ENCODE data around the gene SLC2A1.

Gene SLC2A1

DNA sequence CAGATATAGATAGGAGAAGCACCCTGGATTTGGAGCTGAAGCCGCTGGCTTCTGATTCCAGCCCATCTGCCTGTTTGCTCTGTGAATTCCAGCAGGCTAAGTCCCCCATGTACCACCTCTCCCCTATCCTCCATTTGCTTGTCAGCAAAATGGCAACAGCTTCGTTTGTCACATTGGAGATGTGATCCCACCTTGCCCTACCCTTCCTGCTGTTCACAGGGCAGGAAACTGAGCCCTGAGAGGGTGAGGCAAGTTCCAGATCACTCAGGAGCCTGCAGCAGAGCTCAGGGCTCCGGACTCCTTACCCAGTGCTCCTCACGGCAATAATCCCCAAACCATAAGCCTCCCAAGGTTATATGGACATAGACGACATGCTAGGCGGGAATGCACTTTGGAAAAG, 14.9 kb downstream of the SLC2A1 start:
- TF ChIP-seq CTCF (IDR thresholded peaks at IDR 0.05; ENCODE audit: borderline replicate concordance, control extremely low read depth, extremely low read depth, insufficient read depth, missing control alignments), result no peak
- no peak for DNase-seq (ENCODE audit: low spot score)
- in situ Hi-C loops (cut with MboI; ENCODE audit: low sequenced_read_pairs, unreplicated experiment), result no loop called here

DNA sequence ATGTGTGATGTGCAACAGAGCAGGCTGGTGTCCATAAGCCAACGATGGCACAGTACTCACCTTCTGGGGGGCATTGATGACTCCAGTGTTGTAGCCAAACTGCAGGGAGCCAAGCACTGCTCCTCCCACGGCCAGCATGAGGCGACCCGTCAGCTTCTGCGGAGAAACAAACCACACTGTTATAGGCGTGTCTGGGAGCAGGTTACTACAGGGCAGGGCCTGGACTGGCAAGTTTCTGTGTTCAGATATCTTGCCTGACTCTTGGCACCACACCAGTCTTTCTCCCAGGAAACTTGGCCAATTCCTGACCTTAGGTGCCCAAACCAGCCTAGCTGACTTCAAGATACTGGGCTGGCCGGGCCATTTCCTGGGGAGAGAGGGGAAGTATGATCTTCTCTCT, 15.5 kb downstream of the SLC2A1 start:
- in situ Hi-C loops (cut with MboI; ENCODE audit: low sequenced_read_pairs, unreplicated experiment), result no loop called here
- DNase-seq (ENCODE audit: low spot score), result no peak
- no peak for TF ChIP-seq CTCF (IDR thresholded peaks at IDR 0.05; ENCODE audit: borderline replicate concordance, control extremely low read depth, extremely low read depth, insufficient read depth, missing control alignments)

DNA sequence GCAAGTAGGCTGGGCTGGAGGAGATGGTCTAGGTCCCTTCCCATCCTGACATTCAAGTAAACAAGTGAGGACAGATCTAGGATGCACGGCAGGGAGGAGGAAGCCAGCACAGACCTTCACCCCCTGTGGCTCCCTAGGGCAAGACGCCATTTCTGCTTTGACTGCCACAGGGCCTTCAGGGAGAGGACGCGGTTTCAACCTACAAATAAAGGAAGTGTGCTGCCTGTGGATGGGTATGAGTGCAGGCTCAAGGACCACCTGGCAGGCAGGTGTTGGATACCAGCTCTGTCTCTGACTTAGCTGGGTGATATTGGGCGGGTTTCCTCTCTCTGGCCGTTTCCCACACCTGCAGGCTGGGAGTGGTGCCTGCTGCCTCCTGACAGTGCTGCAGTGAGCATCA, 16.2 kb downstream of the SLC2A1 start:
- in situ Hi-C loops (cut with MboI; ENCODE audit: low sequenced_read_pairs, unreplicated experiment), result no loop called here
- DNase-seq (ENCODE audit: low spot score), result no peak
- no peak for TF ChIP-seq CTCF (IDR thresholded peaks at IDR 0.05; ENCODE audit: borderline replicate concordance, control extremely low read depth, extremely low read depth, insufficient read depth, missing control alignments)

DNA sequence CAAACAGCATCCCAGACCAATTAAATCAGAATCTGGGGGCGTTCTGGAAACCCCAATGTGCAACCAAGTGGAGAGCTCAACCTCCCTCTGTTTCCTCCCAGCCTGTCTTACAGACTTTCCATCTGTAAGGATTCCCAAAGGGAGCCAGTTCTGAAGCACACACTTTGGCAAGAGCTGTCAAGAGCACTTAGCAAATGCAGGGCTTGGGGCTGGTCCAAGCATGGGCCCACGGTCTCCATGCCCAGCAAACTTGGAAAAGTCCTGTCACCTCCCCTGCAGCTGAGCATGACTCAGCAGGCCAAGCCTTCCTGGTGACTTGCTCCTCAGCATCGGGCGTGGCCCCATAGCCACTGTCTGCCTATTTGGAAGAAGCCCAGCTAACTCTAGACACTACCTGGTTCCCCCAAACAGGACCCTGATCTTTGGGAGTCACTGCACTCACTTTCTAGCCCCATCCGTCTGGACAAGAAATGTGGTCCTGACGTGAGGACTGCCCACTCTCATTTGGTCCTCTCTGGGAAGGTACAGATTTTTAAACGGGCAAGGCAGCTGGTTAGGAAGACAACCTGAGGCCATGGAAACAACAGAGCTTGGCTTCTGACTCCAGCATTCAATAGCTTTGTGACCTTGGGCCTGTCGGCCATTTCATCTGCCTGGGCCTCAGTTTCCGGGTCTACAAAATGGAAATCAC, 16.9 kb downstream of the SLC2A1 start:
- in situ Hi-C loops (cut with MboI; ENCODE audit: low sequenced_read_pairs, unreplicated experiment), result no loop called here
- TF ChIP-seq CTCF (IDR thresholded peaks at IDR 0.05; ENCODE audit: borderline replicate concordance, control extremely low read depth, extremely low read depth, insufficient read depth, missing control alignments), result no peak
- DNase-seq (ENCODE audit: low spot score), result no peak

GRCh38 chr1:42940851-42941639, 17.6 kb downstream of the SLC2A1 start:
- DNase-seq (ENCODE audit: low spot score), result no peak
- TF ChIP-seq CTCF (IDR thresholded peaks at IDR 0.05; ENCODE audit: borderline replicate concordance, control extremely low read depth, extremely low read depth, insufficient read depth, missing control alignments), result no peak
- in situ Hi-C loops (cut with MboI; ENCODE audit: low sequenced_read_pairs, unreplicated experiment), result no loop called here

DNA sequence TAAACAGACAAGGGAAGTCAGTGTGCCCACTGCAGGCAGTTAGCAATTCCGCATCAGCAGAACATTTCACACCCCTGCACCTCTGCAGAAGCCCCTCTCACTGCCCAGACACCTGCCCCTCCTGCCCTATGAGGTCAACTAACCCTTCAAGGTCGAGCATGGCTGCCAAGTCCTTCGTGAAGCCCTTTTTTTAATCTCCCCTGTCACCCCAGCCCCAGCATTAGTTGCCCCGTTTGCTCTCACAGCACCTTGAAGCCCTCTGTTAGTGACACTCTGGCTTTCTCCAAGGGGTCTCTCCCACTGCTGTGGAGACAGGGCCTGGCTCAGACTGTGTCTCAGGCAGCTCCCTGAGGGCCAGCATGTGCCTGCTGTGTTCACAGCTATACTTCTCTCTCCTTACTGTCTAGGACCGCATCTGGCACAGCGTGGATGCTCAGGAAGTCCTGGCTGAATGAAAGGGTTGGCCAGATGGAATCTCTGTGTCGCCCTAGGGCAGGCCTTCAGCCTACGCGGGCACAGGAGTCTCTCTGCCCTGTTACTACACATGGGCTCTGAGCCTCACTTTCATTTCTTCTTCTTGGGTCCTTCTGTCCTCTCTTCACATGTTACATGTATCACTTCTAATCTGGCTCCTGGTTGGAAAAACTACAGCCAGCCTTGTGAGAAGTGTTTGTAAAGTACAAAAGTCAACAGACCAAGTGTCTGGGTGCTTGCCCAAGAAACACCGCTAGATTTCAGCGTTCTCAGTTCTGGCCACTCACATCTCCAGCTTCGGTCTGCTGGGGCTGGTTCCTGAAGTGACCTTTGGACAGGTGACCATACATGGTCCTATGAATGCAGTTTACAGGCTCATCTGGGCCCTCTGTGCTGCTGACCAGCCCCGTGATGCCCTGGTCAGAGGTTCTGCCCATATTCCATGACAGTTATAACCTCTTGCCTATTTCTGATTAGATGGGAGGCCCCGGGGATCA, 19.7 kb downstream of the SLC2A1 start:
- DNase-seq (ENCODE audit: low spot score), result no peak
- in situ Hi-C loops (cut with MboI; ENCODE audit: low sequenced_read_pairs, unreplicated experiment), result no loop called here
- TF ChIP-seq CTCF (IDR thresholded peaks at IDR 0.05; ENCODE audit: borderline replicate concordance, control extremely low read depth, extremely low read depth, insufficient read depth, missing control alignments), result no peak
